ENCODE results near the gene SOHLH2.

SOHLH2 gene

GRCh38 chr13:36173571-36174322 lies 40.6 kb downstream of the SOHLH2 start:
- no peak overlapping the region for H3K4me3 ChIP-seq (ENCODE audit: low read length)
- TF ChIP-seq CTCF (IDR thresholded peaks at IDR 0.05; ENCODE audit: insufficient read depth, low read depth, low read length, missing control alignments) = no peak
- DNase-seq (ENCODE audit: low read depth) = no peak

- TF ChIP-seq CTCF (IDR thresholded peaks at IDR 0.05; ENCODE audit: insufficient read depth, low read depth, low read length, missing control alignments) = no peak
- H3K4me3 ChIP-seq (ENCODE audit: low read length) = no peak overlapping the region
- DNase-seq (ENCODE audit: low read depth) = no peak
Observed at GRCh38 chr13:36166046-36166445, 48.3 kb downstream of the SOHLH2 start.

GRCh38 chr13:36163809-36164308 lies 50.5 kb downstream of the SOHLH2 start:
- DNase-seq (ENCODE audit: low read depth) = peak; percentile 38
- H3K4me3 ChIP-seq (ENCODE audit: low read length) = no peak overlapping the region
- no peak for TF ChIP-seq CTCF (IDR thresholded peaks at IDR 0.05; ENCODE audit: insufficient read depth, low read depth, low read length, missing control alignments)

- DNase-seq (ENCODE audit: low read depth) = no peak
- TF ChIP-seq CTCF (IDR thresholded peaks at IDR 0.05; ENCODE audit: insufficient read depth, low read depth, low read length, missing control alignments) = no peak
- no peak overlapping the region for H3K4me3 ChIP-seq (ENCODE audit: low read length)
Observed at GRCh38 chr13:36163286-36163685, 51.1 kb downstream of the SOHLH2 start.

- H3K4me3 ChIP-seq (ENCODE audit: low read length) = no peak overlapping the region
- no peak for TF ChIP-seq CTCF (IDR thresholded peaks at IDR 0.05; ENCODE audit: insufficient read depth, low read depth, low read length, missing control alignments)
- DNase-seq (ENCODE audit: low read depth) = no peak
Observed at GRCh38 chr13:36160297-36160696, 54.1 kb downstream of the SOHLH2 start.

GRCh38 chr13:36158611-36159010 lies 55.7 kb downstream of the SOHLH2 start:
- DNase-seq (ENCODE audit: low read depth) = peak; percentile 46
- H3K4me3 ChIP-seq (ENCODE audit: low read length) = no peak overlapping the region
- TF ChIP-seq CTCF (IDR thresholded peaks at IDR 0.05; ENCODE audit: insufficient read depth, low read depth, low read length, missing control alignments) = no peak

GRCh38 chr13:36157480-36157879 lies 56.9 kb downstream of the SOHLH2 start:
- no peak overlapping the region for H3K4me3 ChIP-seq (ENCODE audit: low read length)
- no peak for TF ChIP-seq CTCF (IDR thresholded peaks at IDR 0.05; ENCODE audit: insufficient read depth, low read depth, low read length, missing control alignments)
- no peak for DNase-seq (ENCODE audit: low read depth)
